Thyroid gland (tissue), 4 donors: ENCODE data around the gene POLE4. TPM values are rescaled to one million over a fixed set of nuclear protein-coding genes. Genes with fewer than 3 reads are reported as not detected.

ENCODE experiments used
- DNase-seq, 2 donors: peaks; one replicate each; pipeline ENCODE4 v3.0.0-alpha.2; 2019
- H3K27ac ChIP-seq, 3 donors: fragments of 200-600 bp; sonication (generic); 1 replicate in 2 of 3; 2 replicates in 1 of 3; pipeline ENCODE4 v1.5.1; 2016 to 2019; ENCODE audit warnings: mild to moderate bottlenecking in 1 of 3, moderate library complexity in 1 of 3
- H3K27me3 ChIP-seq: fragments of 200-600 bp; sonication (generic); one replicate; pipeline ENCODE4 v1.5.1; 2019
- H3K36me3 ChIP-seq, 2 donors: fragments of 200-600 bp; sonication (generic); one replicate each; pipeline ENCODE4 v1.5.1; 2016 to 2019
- H3K4me1 ChIP-seq, 2 donors: fragments of 200-600 bp; sonication (generic); one replicate each; pipeline ENCODE4 v1.5.1; 2017 to 2019
- H3K4me3 ChIP-seq, 3 donors: fragments of 200-600 bp; sonication (generic); replicated peaks in 1 of 3; 1 replicate in 2 of 3; 2 replicates in 1 of 3; pipeline ENCODE4 v1.5.1; 2016; ENCODE audit warnings: mild to moderate bottlenecking in 1 of 3
- H3K9me3 ChIP-seq: fragments of 200-600 bp; sonication (generic); one replicate; pipeline ENCODE4 v1.5.1; 2017
- POLR2A ChIP-seq, 2 donors: fragments of 450-650 bp; IDR thresholded peaks; one replicate each; pipeline ENCODE4 v1.6.1; 2017; ENCODE audit warnings: antibody characterized with exemption in 2 of 2, mild to moderate bottlenecking in 2 of 2, moderate library complexity in 1 of 2
- WGBS, 2 donors: methylation state at CpG; one replicate each; pipeline ENCODE4 v1.1.5; 2017; 5-methylcytosine and 5-hydroxymethylcytosine counted together
- intact Hi-C: fragments of 100-400 bp; cut with DNase I; formaldehyde crosslinking; loops from one replicate; pipeline ENCODE4 v1.15.1; 2023
- total RNA-seq, 4 donors: library from RNA; depleted of rRNA; stranded (reverse); fragments of >200 nt; gene quantifications; one replicate each; pipeline ENCODE4 v1.2.3, GENCODE V29; 2016
- TF ChIP-seq, protein P1 (sequence below), 6 experiments: fragments of 200-600 bp in 3 of 6; fragments of 450-650 bp in 3 of 6; sonication (generic) in 3 of 6; IDR thresholded peaks; one replicate each; pipeline ENCODE4 v1.5.1; 2016 to 2019; ENCODE audit warnings: antibody characterized with exemption in 6 of 6, mild to moderate bottlenecking in 2 of 6, inconsistent platforms in 1 of 6, moderate library complexity in 1 of 6

POLE4 gene
- total RNA-seq, 4 donors from 2014 or later = 18.1 to 37.6 (median 26.6) TPM

GRCh38 chr2:74953796-74954499 lies 4.5 kb upstream of the POLE4 start:
- Histone ChIP-seq H3K9me3 (no peaks in the 10 kb centered on the region), H3K27me3 (no peaks in the 10 kb centered on the region)

GRCh38 chr2:74954500-74954874 lies 4.0 kb upstream of the POLE4 start:
- WGBS, 2 donors = 77 to 89% methylated on average over 4 of the region's 4 CpGs
- H3K27ac ChIP-seq = no peak overlapping the region
- intact Hi-C loops = no loop called here

More at GRCh38 chr2:74953796-74954499, 4.5 kb upstream of the POLE4 start:
- no peak for DNase-seq
- TF ChIP-seq, protein P1, sequence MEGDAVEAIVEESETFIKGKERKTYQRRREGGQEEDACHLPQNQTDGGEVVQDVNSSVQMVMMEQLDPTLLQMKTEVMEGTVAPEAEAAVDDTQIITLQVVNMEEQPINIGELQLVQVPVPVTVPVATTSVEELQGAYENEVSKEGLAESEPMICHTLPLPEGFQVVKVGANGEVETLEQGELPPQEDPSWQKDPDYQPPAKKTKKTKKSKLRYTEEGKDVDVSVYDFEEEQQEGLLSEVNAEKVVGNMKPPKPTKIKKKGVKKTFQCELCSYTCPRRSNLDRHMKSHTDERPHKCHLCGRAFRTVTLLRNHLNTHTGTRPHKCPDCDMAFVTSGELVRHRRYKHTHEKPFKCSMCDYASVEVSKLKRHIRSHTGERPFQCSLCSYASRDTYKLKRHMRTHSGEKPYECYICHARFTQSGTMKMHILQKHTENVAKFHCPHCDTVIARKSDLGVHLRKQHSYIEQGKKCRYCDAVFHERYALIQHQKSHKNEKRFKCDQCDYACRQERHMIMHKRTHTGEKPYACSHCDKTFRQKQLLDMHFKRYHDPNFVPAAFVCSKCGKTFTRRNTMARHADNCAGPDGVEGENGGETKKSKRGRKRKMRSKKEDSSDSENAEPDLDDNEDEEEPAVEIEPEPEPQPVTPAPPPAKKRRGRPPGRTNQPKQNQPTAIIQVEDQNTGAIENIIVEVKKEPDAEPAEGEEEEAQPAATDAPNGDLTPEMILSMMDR (IDR thresholded peaks at IDR 0.05) = no peak
- TF ChIP-seq POLR2A (IDR thresholded peaks at IDR 0.05) = no peak
- no peak overlapping the region for H3K4me3 ChIP-seq
- intact Hi-C loops = no loop called here
- no peaks in the 10 kb centered on the region for H3K36me3 ChIP-seq
- WGBS, 2 donors = 77 to 86% methylated on average over 10 of the region's 10 CpGs
- H3K4me1 ChIP-seq = peaks cover under 1 to 3% of the 10 kb centered on the region in 2 donors
- no peak overlapping the region for H3K27ac ChIP-seq

GRCh38 chr2:74957886-74958273 lies 563 bp upstream of the POLE4 start:
- Histone ChIP-seq H3K4me3 (peak overlapping the region in 2 of 3 donors; percentile 33 to 56), H3K9me3 (no peaks in the 10 kb centered on the region), H3K27me3 (no peaks in the 10 kb centered on the region), H3K27ac (peak overlapping the region; percentile 73 to 93 (median 76)), H3K4me1 (peaks cover 7% of the 10 kb centered on the region in 2 donors), H3K36me3 (no peaks in the 10 kb centered on the region)
- no peak for TF ChIP-seq POLR2A (IDR thresholded peaks at IDR 0.05)
- TF ChIP-seq, protein P1 (IDR thresholded peaks at IDR 0.05) = no peak
- 63 to 64% methylated on average over 4 of the region's 4 CpGs for WGBS, 2 donors
- intact Hi-C loops = no loop called here
- DNase-seq = no peak

More at GRCh38 chr2:74954500-74954874, 4.0 kb upstream of the POLE4 start:
- no peak for DNase-seq
- Histone ChIP-seq H3K9me3 (no peaks in the 10 kb centered on the region), H3K36me3 (no peaks in the 10 kb centered on the region), H3K4me1 (peaks cover 6 to 7% of the 10 kb centered on the region in 2 donors), H3K27me3 (no peaks in the 10 kb centered on the region), H3K4me3 (no peak overlapping the region)
- TF ChIP-seq, protein P1 (IDR thresholded peaks at IDR 0.05) = no peak
- no peak for TF ChIP-seq POLR2A (IDR thresholded peaks at IDR 0.05)

- Histone ChIP-seq H3K27ac (peak overlapping the region in 1 of 3 donors; percentile 76), H3K4me1 (peaks cover 7% of the 10 kb centered on the region in 2 donors), H3K4me3 (peak overlapping the region in 2 of 3 donors; percentile 33 to 56), H3K9me3 (no peaks in the 10 kb centered on the region), H3K36me3 (no peaks in the 10 kb centered on the region), H3K27me3 (no peaks in the 10 kb centered on the region)
- intact Hi-C loops = no loop called here
- TF ChIP-seq, protein P1 (IDR thresholded peaks at IDR 0.05) = no peak
- no peak for TF ChIP-seq POLR2A (IDR thresholded peaks at IDR 0.05)
- 84 to 87% methylated on average over 9 to 10 of the region's 10 CpGs for WGBS, 2 donors
- DNase-seq = peak in 1 of 2 donors; percentile 6
Observed at GRCh38 chr2:74959106-74959751, 786 bp downstream of the POLE4 start.

DNA sequence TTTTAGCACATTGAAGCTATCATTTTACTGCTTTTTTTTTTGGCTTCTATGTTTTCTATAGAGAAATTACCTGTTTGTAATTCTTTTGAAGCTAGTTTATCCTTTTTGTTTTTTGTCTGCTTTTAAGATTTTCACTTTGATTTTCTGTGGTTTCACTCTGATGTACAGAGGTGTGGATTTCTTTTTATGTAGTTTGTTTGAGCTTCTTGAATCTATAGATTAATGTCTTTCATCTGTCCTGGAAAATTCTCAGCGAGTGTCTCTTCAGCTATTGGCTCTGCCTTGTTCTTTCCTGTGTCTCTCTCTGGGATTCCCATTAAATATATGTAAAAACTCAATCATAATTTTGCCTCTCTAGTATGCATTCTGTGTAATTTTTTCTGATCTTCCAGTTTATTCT lies 8.4 kb downstream of the POLE4 start:
- 91 to 96% methylated on average over 1 of the region's 1 CpG for WGBS, 2 donors
- Histone ChIP-seq H3K4me3 (no peak overlapping the region), H3K4me1 (no peaks in the 10 kb centered on the region), H3K9me3 (no peaks in the 10 kb centered on the region), H3K27ac (no peak overlapping the region), H3K27me3 (no peaks in the 10 kb centered on the region), H3K36me3 (peaks cover 0 to 6% of the 10 kb centered on the region in 2 donors)
- no peak for DNase-seq
- intact Hi-C loops = no loop called here
- TF ChIP-seq, protein P1 (IDR thresholded peaks at IDR 0.05) = no peak
- no peak for TF ChIP-seq POLR2A (IDR thresholded peaks at IDR 0.05)
